Measurements from ENCODE around the gene PPP1R37.

- TF ChIP-seq EP300 (conservative IDR thresholded peaks at IDR 0.05; ENCODE audit: poor library complexity, severe bottlenecking) (no peak), REST (IDR thresholded peaks at IDR 0.05; ENCODE audit: borderline replicate concordance) (no peak), CTCF (IDR thresholded peaks at IDR 0.05; ENCODE audit: poor library complexity, severe bottlenecking) (no peak), TAF1 (IDR thresholded peaks at IDR 0.05; ENCODE audit: low read depth) (no peak)
Observed at GRCh38 chr19:45115809-45116615, 23.0 kb downstream of the PPP1R37 start.
